A549 (cell line): Measurements from ENCODE around the gene LYPD6. TPM values are rescaled to one million over a fixed set of nuclear protein-coding genes. Genes with fewer than 3 reads are reported as not detected.

ENCODE experiments used
- ATAC-seq, 2 experiments: fragments of 200-7000 bp in 1 of 2; fragments of >200 bp in 1 of 2; cut with Nextera tagmentation in 1 of 2; cut with Tn5 transposase in 1 of 2; 3 replicates each; pipeline versions ENCODE4 v1.8.0 to v1.9.1; 2018 to 2020; ENCODE audit warnings: mild to moderate bottlenecking in 1 of 2, moderate library complexity in 1 of 2
- CTCF ChIA-PET: fragments of 300-600 bp; sonication (Branson Sonifier 250); formaldehyde crosslinking; extraction: SDS; loops from one replicate; lab custom pipeline; 2021; ENCODE audit warnings: antibody characterized with exemption, inconsistent platforms; lab: Yijun Ruan, JAX
- POLR2A ChIA-PET: fragments of 350-600 bp; formaldehyde crosslinking; extraction: SDS; loops from one replicate; lab custom pipeline; 2021; ENCODE audit warnings: antibody characterized with exemption, inconsistent platforms; lab: Yijun Ruan, JAX
- DNase-seq, 2 experiments: peaks; one replicate each; pipeline versions ENCODE4 v3.0.0 to v3.0.0-alpha.2; 2011 to 2016; ENCODE audit warnings: low read depth in 1 of 2, low spot score in 1 of 2
- FAIRE-seq: peaks from 2 replicates; lab custom pipeline; 2011; peaks lifted over from hg19 to GRCh38; lab: Jason Lieb, UNC
- H3K27ac ChIP-seq, 2 experiments: fragments of >200 bp; sonication (Bioruptor Twin); formaldehyde crosslinking; 3 replicates each; pipeline ENCODE4 v1.5.1; 2016 to 2017
- H3K4me1 ChIP-seq: fragments of >200 bp; sonication (Bioruptor Twin); formaldehyde crosslinking; 3 replicates; pipeline ENCODE4 v1.6.1; 2016
- H3K4me2 ChIP-seq: fragments of >200 bp; sonication (Bioruptor Twin); formaldehyde crosslinking; 3 replicates; pipeline ENCODE4 v1.6.1; 2016
- H3K4me3 ChIP-seq: fragments of >200 bp; sonication (Bioruptor Twin); formaldehyde crosslinking; 3 replicates; pipeline ENCODE4 v1.5.1; 2016
- H3K9me3 ChIP-seq: fragments of >200 bp; sonication (Bioruptor Twin); formaldehyde crosslinking; 3 replicates; pipeline ENCODE4 v1.6.1; 2016
- CBX2 ChIP-seq: fragments of 200-600 bp; sonication (generic); IDR thresholded peaks from 2 replicates; pipeline ENCODE4 v1.6.1; 2016; ENCODE audit warnings: low read depth, mild to moderate bottlenecking, borderline replicate concordance
- CHD2 ChIP-seq: fragments of 150-350 bp; IDR thresholded peaks from 2 replicates; pipeline ENCODE4 v1.6.1; 2014; ENCODE audit warnings: low read length; ENCODE audit not compliant: partially characterized antibody
- CHD4 ChIP-seq: fragments of 200-600 bp; sonication (generic); IDR thresholded peaks from 2 replicates; pipeline ENCODE4 v1.6.1; 2016; ENCODE audit warnings: antibody characterized with exemption, mild to moderate bottlenecking, borderline replicate concordance
- EHMT2 ChIP-seq: fragments of 200-600 bp; sonication (generic); IDR thresholded peaks from 2 replicates; pipeline ENCODE4 v1.6.1; 2016; ENCODE audit warnings: antibody characterized with exemption, low read depth, mild to moderate bottlenecking, moderate library complexity
- EP300 ChIP-seq, 2 experiments: fragments of >200 bp; sonication (Bioruptor Twin); formaldehyde crosslinking; IDR thresholded peaks; 2 replicates in 1 of 2; 3 replicates in 1 of 2; pipeline ENCODE4 v1.6.1; 2016 to 2017
- ESRRA ChIP-seq: fragments of 150-350 bp; IDR thresholded peaks from 2 replicates; pipeline ENCODE4 v1.6.1; 2014; ENCODE audit warnings: mild to moderate bottlenecking, low read length, borderline replicate concordance
- FOSB ChIP-seq: fragments of 250-450 bp; sonication (Bioruptor Pico); IDR thresholded peaks from 2 replicates; pipeline ENCODE4 v1.5.0; 2020; ENCODE audit warnings: mild to moderate bottlenecking, moderate library complexity
- FOXS1 ChIP-seq: fragments of 250-450 bp; sonication (Bioruptor Pico); IDR thresholded peaks from 2 replicates; pipeline ENCODE4 v1.5.0; 2020; ENCODE audit warnings: mild to moderate bottlenecking, moderate library complexity
- GATA3 ChIP-seq: IDR thresholded peaks from 2 replicates; pipeline ENCODE4 v1.6.1; 2012; ENCODE audit warnings: borderline replicate concordance
- HDAC2 ChIP-seq: fragments of 200-600 bp; sonication (generic); IDR thresholded peaks from 2 replicates; pipeline ENCODE4 v1.6.1; 2016
- MAZ ChIP-seq: fragments of 150-350 bp; IDR thresholded peaks from 2 replicates; pipeline ENCODE4 v1.6.1; 2014; ENCODE audit warnings: antibody characterized with exemption, low read depth, low read length, borderline replicate concordance
- MYC ChIP-seq: IDR thresholded peaks from 2 replicates; pipeline ENCODE4 v1.6.1; 2012; ENCODE audit warnings: mild to moderate bottlenecking, inconsistent platforms, low read length, improper control_type of control experiment, borderline replicate concordance
- PHF8 ChIP-seq: fragments of 200-600 bp; sonication (generic); IDR thresholded peaks from 2 replicates; pipeline ENCODE4 v1.6.1; 2016; ENCODE audit warnings: low read depth, mild to moderate bottlenecking, antibody characterized with exemption, moderate library complexity, borderline replicate concordance
- POLR2A ChIP-seq: IDR thresholded peaks from 2 replicates; pipeline ENCODE4 v1.6.1; 2012; ENCODE audit warnings: mild to moderate bottlenecking, low read length
- RAD21 ChIP-seq, 2 experiments: fragments of >200 bp in 1 of 2; sonication (Bioruptor Twin) in 1 of 2; formaldehyde crosslinking in 1 of 2; IDR thresholded peaks in 1 of 2; conservative IDR thresholded peaks in 1 of 2; 2 replicates in 1 of 2; 3 replicates in 1 of 2; pipeline ENCODE4 v1.6.1; 2012 to 2018; ENCODE audit warnings: inconsistent platforms in 1 of 2
- RNF2 ChIP-seq: fragments of 200-600 bp; sonication (generic); IDR thresholded peaks from 2 replicates; pipeline ENCODE4 v1.6.1; 2016; ENCODE audit warnings: low read depth, mild to moderate bottlenecking, antibody characterized with exemption, moderate library complexity, borderline replicate concordance
- SREBF2 ChIP-seq: fragments of 450-650 bp; IDR thresholded peaks from 2 replicates; pipeline ENCODE4 v1.6.1; 2014; ENCODE audit warnings: mild to moderate bottlenecking, moderate library complexity
- TP53 ChIP-seq: fragments of 250-450 bp; sonication (Bioruptor Pico); IDR thresholded peaks from 2 replicates; pipeline ENCODE4 v1.5.0; 2021; ENCODE audit warnings: mild to moderate bottlenecking, moderate library complexity
- ZFP36 ChIP-seq: fragments of 450-650 bp; IDR thresholded peaks from 2 replicates; pipeline ENCODE4 v1.6.1; 2014; ENCODE audit warnings: borderline replicate concordance; ENCODE audit not compliant: partially characterized antibody
- WGBS: methylation state at CpG from one replicate; pipeline ENCODE4 v1.1.6; 2017; ENCODE audit errors: missing lambda C conversion rate; 5-methylcytosine and 5-hydroxymethylcytosine counted together
- polyA plus RNA-seq, 4 experiments: library from polyadenylated mRNA; depleted of rRNA in 3 of 4; stranded (reverse); fragments of >200 nt; fragmentation: RNase III in 1 of 4; extraction: RNeasy Plus Mini Kit Qiagen cat#74134 plus additional on column Dnase treatment in 1 of 4; gene quantifications; 2 replicates in 3 of 4; 3 replicates in 1 of 4; pipeline ENCODE4 v1.2.3, GENCODE V29; 2011 to 2017
- TF ChIP-seq, protein P1 (sequence below): fragments of 200-600 bp; sonication (generic); IDR thresholded peaks from 2 replicates; pipeline ENCODE4 v1.6.1; 2016; ENCODE audit warnings: antibody characterized with exemption, mild to moderate bottlenecking, moderate library complexity
- TF ChIP-seq, protein P2 (sequence below): fragments of >200 bp; sonication (Bioruptor Twin); formaldehyde crosslinking; IDR thresholded peaks from 3 replicates; pipeline ENCODE4 v1.6.1; 2016
- TF ChIP-seq, protein P3 (sequence below): fragments of 450-650 bp; IDR thresholded peaks from 2 replicates; pipeline ENCODE4 v1.6.1; 2014; ENCODE audit warnings: antibody characterized with exemption
- TF ChIP-seq, protein P4 (sequence below): fragments of >200 bp; sonication (Bioruptor Twin); formaldehyde crosslinking; IDR thresholded peaks from 2 replicates; pipeline ENCODE4 v1.6.1; 2016
- TF ChIP-seq, protein P5 (sequence below): fragments of 250-450 bp; sonication (Bioruptor Pico); IDR thresholded peaks from 2 replicates; pipeline ENCODE4 v1.5.0; 2020; ENCODE audit warnings: low read depth, mild to moderate bottlenecking, moderate library complexity
- TF ChIP-seq, protein P6 (sequence below): fragments of >200 bp; sonication (Bioruptor Twin); formaldehyde crosslinking; IDR thresholded peaks from 3 replicates; pipeline ENCODE4 v1.5.1; 2016
- TF ChIP-seq, protein P7 (sequence below): fragments of 250-450 bp; sonication (Bioruptor Pico); IDR thresholded peaks from 2 replicates; pipeline ENCODE4 v1.5.0; 2021; ENCODE audit warnings: mild to moderate bottlenecking, moderate library complexity, borderline replicate concordance

Gene LYPD6
- polyA plus RNA-seq, 2 of the 4 experiments (the other 2 are of a cell fraction), result 0.08 to 0.09 TPM

DNA sequence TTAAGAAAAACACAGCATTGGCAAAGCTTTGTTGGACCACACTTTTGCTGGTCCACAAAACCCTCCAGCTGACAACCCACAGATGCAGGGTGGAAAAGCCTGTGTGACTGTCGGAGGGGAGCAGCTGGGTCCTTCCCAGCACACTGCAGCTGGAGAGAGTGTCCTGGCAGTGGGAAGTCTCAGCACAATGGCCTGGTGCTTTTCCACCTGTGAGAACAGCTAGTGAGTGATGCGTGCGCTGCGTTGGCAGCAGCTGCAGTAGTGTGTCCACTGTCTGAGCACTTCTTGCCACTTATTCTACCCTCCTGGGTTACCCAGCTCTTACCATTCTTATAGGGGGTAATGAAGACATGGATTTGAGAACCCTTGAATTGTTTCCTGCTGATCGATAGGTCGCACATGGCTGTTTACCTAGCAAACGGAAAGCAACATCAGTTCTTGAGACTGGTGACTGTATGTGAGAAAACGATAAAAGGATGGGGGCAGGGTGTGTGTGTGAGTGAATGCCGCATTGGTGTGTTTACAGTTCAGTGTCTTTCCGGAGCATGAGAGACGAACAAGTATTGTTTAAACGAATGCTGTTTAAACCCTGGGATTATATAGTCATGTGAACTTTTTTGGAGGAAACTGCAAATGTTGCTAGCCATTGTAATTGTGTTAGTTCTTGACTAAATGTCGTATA, 69.7 kb downstream of the LYPD6 start:
- no peak for FAIRE-seq
- H3K4me3 ChIP-seq, result no peak overlapping the region
- H3K9me3 ChIP-seq, result no peaks in the 10 kb centered on the region
- no peak overlapping the region for H3K27ac ChIP-seq
- CTCF ChIA-PET, result no interaction called here
- no peak overlapping the region for H3K4me2 ChIP-seq
- H3K4me1 ChIP-seq, result no peaks in the 10 kb centered on the region
- no peak for DNase-seq
- POLR2A ChIA-PET, result no interaction called here
- 12% methylated on average over 11 of the region's 13 CpGs for WGBS
- ATAC-seq, result no peak
- TF ChIP-seq, protein P1, sequence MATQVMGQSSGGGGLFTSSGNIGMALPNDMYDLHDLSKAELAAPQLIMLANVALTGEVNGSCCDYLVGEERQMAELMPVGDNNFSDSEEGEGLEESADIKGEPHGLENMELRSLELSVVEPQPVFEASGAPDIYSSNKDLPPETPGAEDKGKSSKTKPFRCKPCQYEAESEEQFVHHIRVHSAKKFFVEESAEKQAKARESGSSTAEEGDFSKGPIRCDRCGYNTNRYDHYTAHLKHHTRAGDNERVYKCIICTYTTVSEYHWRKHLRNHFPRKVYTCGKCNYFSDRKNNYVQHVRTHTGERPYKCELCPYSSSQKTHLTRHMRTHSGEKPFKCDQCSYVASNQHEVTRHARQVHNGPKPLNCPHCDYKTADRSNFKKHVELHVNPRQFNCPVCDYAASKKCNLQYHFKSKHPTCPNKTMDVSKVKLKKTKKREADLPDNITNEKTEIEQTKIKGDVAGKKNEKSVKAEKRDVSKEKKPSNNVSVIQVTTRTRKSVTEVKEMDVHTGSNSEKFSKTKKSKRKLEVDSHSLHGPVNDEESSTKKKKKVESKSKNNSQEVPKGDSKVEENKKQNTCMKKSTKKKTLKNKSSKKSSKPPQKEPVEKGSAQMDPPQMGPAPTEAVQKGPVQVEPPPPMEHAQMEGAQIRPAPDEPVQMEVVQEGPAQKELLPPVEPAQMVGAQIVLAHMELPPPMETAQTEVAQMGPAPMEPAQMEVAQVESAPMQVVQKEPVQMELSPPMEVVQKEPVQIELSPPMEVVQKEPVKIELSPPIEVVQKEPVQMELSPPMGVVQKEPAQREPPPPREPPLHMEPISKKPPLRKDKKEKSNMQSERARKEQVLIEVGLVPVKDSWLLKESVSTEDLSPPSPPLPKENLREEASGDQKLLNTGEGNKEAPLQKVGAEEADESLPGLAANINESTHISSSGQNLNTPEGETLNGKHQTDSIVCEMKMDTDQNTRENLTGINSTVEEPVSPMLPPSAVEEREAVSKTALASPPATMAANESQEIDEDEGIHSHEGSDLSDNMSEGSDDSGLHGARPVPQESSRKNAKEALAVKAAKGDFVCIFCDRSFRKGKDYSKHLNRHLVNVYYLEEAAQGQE, result no peak
- TF ChIP-seq FOSB (CRISPR knock-in tag), result no peak
- TF ChIP-seq CHD2, result no peak
- TF ChIP-seq MYC, result no peak
- no peak for TF ChIP-seq EP300 (IDR thresholded peaks at IDR 0.05)
- TF ChIP-seq SREBF2, result no peak
- TF ChIP-seq TP53 (CRISPR knock-in tag), result no peak
- TF ChIP-seq PHF8, result no peak
- TF ChIP-seq, protein P2, sequence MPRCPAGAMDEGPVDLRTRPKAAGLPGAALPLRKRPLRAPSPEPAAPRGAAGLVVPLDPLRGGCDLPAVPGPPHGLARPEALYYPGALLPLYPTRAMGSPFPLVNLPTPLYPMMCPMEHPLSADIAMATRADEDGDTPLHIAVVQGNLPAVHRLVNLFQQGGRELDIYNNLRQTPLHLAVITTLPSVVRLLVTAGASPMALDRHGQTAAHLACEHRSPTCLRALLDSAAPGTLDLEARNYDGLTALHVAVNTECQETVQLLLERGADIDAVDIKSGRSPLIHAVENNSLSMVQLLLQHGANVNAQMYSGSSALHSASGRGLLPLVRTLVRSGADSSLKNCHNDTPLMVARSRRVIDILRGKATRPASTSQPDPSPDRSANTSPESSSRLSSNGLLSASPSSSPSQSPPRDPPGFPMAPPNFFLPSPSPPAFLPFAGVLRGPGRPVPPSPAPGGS, result no peak
- no peak for TF ChIP-seq GATA3
- TF ChIP-seq, protein P3, sequence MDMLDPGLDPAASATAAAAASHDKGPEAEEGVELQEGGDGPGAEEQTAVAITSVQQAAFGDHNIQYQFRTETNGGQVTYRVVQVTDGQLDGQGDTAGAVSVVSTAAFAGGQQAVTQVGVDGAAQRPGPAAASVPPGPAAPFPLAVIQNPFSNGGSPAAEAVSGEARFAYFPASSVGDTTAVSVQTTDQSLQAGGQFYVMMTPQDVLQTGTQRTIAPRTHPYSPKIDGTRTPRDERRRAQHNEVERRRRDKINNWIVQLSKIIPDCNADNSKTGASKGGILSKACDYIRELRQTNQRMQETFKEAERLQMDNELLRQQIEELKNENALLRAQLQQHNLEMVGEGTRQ, result no peak
- TF ChIP-seq ZFP36, result no peak
- no peak for TF ChIP-seq CBX2
- no peak for TF ChIP-seq HDAC2
- TF ChIP-seq FOXS1, result no peak
- TF ChIP-seq, all 56 proteins: peak for 0

DNA sequence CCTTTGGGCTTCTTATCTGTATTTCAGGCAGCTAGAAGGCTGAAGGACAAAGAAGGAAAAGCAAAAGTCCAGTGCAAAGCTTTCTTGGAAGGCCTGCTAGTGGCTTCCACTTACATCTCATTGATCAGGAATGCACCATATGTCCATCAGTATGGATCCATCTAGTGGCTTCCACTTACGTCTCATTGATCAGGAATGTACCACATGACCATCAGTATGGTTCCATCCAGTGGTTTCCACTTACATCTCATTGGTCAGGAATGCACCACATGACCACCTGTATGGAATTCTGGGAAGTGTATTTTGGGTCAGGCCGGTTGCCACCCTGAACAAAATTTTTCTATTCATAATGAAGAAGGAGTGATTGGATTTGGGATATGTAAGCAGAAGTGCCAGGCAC, 70.6 kb downstream of the LYPD6 start:
- ChIA-PET POLR2A (no interaction called here), CTCF (no interaction called here)
- Histone ChIP-seq H3K4me1 (no peaks in the 10 kb centered on the region), H3K4me3 (no peak overlapping the region), H3K4me2 (no peak overlapping the region), H3K27ac (no peak overlapping the region), H3K9me3 (no peaks in the 10 kb centered on the region)
- 68% methylated on average over 2 of the region's 2 CpGs for WGBS
- ATAC-seq (no peak), DNase-seq (no peak), FAIRE-seq (no peak)
- TF ChIP-seq MAZ (no peak), TP53 (CRISPR knock-in tag) (no peak), ESRRA (no peak), POLR2A (no peak), EHMT2 (no peak), RNF2 (no peak), HDAC2 (no peak), GATA3 (no peak), CHD4 (no peak), RAD21 (conservative IDR thresholded peaks at IDR 0.05 in 1 of 2, IDR thresholded peaks at IDR 0.05 in 1 of 2) (no peak)
- TF ChIP-seq, protein P4, sequence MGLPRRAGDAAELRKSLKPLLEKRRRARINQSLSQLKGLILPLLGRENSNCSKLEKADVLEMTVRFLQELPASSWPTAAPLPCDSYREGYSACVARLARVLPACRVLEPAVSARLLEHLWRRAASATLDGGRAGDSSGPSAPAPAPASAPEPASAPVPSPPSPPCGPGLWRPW, result no peak
- TF ChIP-seq, protein P5, sequence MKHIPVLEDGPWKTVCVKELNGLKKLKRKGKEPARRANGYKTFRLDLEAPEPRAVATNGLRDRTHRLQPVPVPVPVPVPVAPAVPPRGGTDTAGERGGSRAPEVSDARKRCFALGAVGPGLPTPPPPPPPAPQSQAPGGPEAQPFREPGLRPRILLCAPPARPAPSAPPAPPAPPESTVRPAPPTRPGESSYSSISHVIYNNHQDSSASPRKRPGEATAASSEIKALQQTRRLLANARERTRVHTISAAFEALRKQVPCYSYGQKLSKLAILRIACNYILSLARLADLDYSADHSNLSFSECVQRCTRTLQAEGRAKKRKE (CRISPR knock-in tag), result no peak
- TF ChIP-seq, protein P6, sequence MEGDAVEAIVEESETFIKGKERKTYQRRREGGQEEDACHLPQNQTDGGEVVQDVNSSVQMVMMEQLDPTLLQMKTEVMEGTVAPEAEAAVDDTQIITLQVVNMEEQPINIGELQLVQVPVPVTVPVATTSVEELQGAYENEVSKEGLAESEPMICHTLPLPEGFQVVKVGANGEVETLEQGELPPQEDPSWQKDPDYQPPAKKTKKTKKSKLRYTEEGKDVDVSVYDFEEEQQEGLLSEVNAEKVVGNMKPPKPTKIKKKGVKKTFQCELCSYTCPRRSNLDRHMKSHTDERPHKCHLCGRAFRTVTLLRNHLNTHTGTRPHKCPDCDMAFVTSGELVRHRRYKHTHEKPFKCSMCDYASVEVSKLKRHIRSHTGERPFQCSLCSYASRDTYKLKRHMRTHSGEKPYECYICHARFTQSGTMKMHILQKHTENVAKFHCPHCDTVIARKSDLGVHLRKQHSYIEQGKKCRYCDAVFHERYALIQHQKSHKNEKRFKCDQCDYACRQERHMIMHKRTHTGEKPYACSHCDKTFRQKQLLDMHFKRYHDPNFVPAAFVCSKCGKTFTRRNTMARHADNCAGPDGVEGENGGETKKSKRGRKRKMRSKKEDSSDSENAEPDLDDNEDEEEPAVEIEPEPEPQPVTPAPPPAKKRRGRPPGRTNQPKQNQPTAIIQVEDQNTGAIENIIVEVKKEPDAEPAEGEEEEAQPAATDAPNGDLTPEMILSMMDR, result no peak
- TF ChIP-seq, protein P7, sequence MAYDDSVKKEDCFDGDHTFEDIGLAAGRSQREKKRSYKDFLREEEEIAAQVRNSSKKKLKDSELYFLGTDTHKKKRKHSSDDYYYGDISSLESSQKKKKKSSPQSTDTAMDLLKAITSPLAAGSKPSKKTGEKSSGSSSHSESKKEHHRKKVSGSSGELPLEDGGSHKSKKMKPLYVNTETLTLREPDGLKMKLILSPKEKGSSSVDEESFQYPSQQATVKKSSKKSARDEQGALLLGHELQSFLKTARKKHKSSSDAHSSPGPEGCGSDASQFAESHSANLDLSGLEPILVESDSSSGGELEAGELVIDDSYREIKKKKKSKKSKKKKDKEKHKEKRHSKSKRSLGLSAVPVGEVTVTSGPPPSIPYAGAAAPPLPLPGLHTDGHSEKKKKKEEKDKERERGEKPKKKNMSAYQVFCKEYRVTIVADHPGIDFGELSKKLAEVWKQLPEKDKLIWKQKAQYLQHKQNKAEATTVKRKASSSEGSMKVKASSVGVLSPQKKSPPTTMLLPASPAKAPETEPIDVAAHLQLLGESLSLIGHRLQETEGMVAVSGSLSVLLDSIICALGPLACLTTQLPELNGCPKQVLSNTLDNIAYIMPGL (CRISPR knock-in tag), result no peak
